GM19455 (cell line): ENCODE measurements around the gene USP25.
"Not testable (repeated sequence)": the region's sequence is repeated elsewhere in the genome, so short reads cannot be mapped to it uniquely, and the experiment has no call there.

ENCODE experiments used
- ATAC-seq: cut with Tn5 transposase; IDR thresholded peaks from one replicate; pipeline ENCODE4 v1.9.1; 2021; ENCODE audit not compliant: unreplicated experiment

USP25 gene

GRCh38 chr21:15730484-15731242 is 881 bp downstream of the USP25 start:
- no peak for ATAC-seq

GRCh38 chr21:15731243-15731613 is 1.4 kb downstream of the USP25 start:
- no peak for ATAC-seq

GRCh38 chr21:15732290-15732995 is 2.7 kb downstream of the USP25 start:
- ATAC-seq, result peak; percentile 56

GRCh38 chr21:15732996-15733329 is 3.2 kb downstream of the USP25 start:
- ATAC-seq, result no peak

GRCh38 chr21:15735409-15735808 is 5.6 kb downstream of the USP25 start:
- no peak for ATAC-seq

GRCh38 chr21:15735931-15736330 is 6.1 kb downstream of the USP25 start:
- ATAC-seq, result not testable (repeated sequence)

GRCh38 chr21:15738779-15739178 is 9.0 kb downstream of the USP25 start:
- not testable (repeated sequence) for ATAC-seq

GRCh38 chr21:15740383-15740782 is 10.6 kb downstream of the USP25 start:
- ATAC-seq, result no peak

- no peak for ATAC-seq
Observed at GRCh38 chr21:15741510-15741909, 11.7 kb downstream of the USP25 start.

GRCh38 chr21:15742052-15742670 is 12.4 kb downstream of the USP25 start:
- ATAC-seq, result no peak

- ATAC-seq, result no peak
Observed at GRCh38 chr21:15742694-15743093, 12.9 kb downstream of the USP25 start.

- ATAC-seq, result no peak
Observed at GRCh38 chr21:15743593-15743992, 13.8 kb downstream of the USP25 start.

GRCh38 chr21:15744926-15745325 is 15.1 kb downstream of the USP25 start:
- no peak for ATAC-seq

GRCh38 chr21:15748586-15748985 is 18.8 kb downstream of the USP25 start:
- ATAC-seq, result no peak

GRCh38 chr21:15749082-15749860 is 19.5 kb downstream of the USP25 start:
- no peak for ATAC-seq

- no peak for ATAC-seq
Observed at GRCh38 chr21:15749861-15750159, 20.0 kb downstream of the USP25 start.

- no peak for ATAC-seq
Observed at GRCh38 chr21:15751037-15751436, 21.3 kb downstream of the USP25 start.

GRCh38 chr21:15751546-15751945 is 21.8 kb downstream of the USP25 start:
- no peak for ATAC-seq

- ATAC-seq, result no peak
Observed at GRCh38 chr21:15752763-15753407, 23.1 kb downstream of the USP25 start.

GRCh38 chr21:15753741-15754140 is 24.0 kb downstream of the USP25 start:
- ATAC-seq, result no peak

- ATAC-seq, result no peak
Observed at GRCh38 chr21:15754640-15755039, 24.9 kb downstream of the USP25 start.
